Measurements from ENCODE around the gene ARL16. TPM values are rescaled to one million over a fixed set of nuclear protein-coding genes. Genes with fewer than 3 reads are reported as not detected.
"Not testable (repeated sequence)": the region's sequence is repeated elsewhere in the genome, so short reads cannot be mapped to it uniquely, and the experiment has no call there.

ARL16 gene
- total RNA-seq, 4 donors from 2014 or later = 19.1 to 34.3 (median 27.9) TPM

- H3K4me1 ChIP-seq; H3K27me3 ChIP-seq; H3K9me3 ChIP-seq; DNase-seq; intact Hi-C loops (cut with DNase I); H3K27ac ChIP-seq; H3K4me3 ChIP-seq: not testable (repeated sequence)
- TF ChIP-seq, protein P1, sequence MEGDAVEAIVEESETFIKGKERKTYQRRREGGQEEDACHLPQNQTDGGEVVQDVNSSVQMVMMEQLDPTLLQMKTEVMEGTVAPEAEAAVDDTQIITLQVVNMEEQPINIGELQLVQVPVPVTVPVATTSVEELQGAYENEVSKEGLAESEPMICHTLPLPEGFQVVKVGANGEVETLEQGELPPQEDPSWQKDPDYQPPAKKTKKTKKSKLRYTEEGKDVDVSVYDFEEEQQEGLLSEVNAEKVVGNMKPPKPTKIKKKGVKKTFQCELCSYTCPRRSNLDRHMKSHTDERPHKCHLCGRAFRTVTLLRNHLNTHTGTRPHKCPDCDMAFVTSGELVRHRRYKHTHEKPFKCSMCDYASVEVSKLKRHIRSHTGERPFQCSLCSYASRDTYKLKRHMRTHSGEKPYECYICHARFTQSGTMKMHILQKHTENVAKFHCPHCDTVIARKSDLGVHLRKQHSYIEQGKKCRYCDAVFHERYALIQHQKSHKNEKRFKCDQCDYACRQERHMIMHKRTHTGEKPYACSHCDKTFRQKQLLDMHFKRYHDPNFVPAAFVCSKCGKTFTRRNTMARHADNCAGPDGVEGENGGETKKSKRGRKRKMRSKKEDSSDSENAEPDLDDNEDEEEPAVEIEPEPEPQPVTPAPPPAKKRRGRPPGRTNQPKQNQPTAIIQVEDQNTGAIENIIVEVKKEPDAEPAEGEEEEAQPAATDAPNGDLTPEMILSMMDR (IDR thresholded peaks at IDR 0.05) = peak; percentile 21 to 81 (median 70)
- 29 to 32% methylated on average over 15 to 18 of the region's 18 CpGs for WGBS, 2 donors
- peaks cover 13 to 58% (median 31%) of the 10 kb centered on the region in 3 donors for H3K36me3 ChIP-seq
These were observed 7.9 kb downstream of the ARL16 start for GRCh38 chr17:81675515-81676221.

DNA sequence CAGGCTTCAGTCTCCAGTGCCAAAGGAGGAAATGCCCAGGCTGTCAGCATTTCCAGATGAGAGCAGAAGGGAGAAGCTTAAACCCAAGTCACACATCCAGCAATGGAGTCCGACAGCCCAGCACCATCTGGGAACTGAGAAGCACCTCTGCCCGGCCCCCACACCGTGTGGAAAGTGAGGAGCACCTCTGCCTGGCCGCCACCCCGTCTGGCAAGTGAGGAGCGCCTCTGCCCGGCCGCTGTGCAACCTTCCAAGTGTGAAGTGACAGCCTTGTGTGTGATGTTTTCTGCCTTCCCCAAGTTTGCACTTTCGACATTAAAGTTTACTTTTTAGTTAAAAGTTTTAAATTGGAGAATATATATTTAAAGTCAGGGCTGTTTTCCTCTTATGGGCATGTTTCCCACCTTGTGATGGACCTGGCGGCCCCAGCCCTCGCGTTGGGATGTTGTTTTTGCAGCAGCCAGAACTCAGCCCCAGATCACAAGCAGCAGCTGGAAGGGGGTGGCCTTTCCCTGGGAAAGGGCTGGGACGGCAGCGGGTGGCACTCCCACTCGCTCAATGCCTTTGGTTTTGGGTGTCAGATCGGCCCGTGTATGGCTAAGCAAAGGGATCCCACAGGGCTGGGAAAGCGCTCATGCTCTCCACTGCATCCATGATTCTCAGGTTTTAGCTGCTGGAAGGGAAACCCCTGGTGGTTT is 9.9 kb downstream of the ARL16 start:
- Histone ChIP-seq H3K36me3 (peaks cover 31 to 68% (median 49%) of the 10 kb centered on the region in 3 donors), H3K4me1 (peaks cover 0 to 11% (median 2%) of the 10 kb centered on the region in 3 donors), H3K27me3 (no peaks in the 10 kb centered on the region), H3K27ac (no peak overlapping the region), H3K4me3 (no peak overlapping the region), H3K9me3 (no peaks in the 10 kb centered on the region)
- no peak for TF ChIP-seq POLR2A (IDR thresholded peaks at IDR 0.05)
- TF ChIP-seq, protein P1 (IDR thresholded peaks at IDR 0.05) = no peak
- intact Hi-C loops (cut with DNase I) = no loop called here
- 68 to 79% methylated on average over 13 to 14 of the region's 18 CpGs for WGBS, 2 donors
- DNase-seq = no peak

GRCh38 chr17:81672954-81673353 is 10.6 kb downstream of the ARL16 start:
- H3K4me3 ChIP-seq = no peak overlapping the region
- WGBS, 2 donors = 88 to 93% methylated on average over 4 to 6 of the region's 16 CpGs
- no peak for TF ChIP-seq POLR2A (IDR thresholded peaks at IDR 0.05)
- TF ChIP-seq, protein P1 (IDR thresholded peaks at IDR 0.05) = no peak
- intact Hi-C loops (cut with DNase I) = no loop called here
- H3K4me1 ChIP-seq = peaks cover 5 to 19% (median 10%) of the 10 kb centered on the region in 3 donors
- H3K27me3 ChIP-seq = no peaks in the 10 kb centered on the region
- H3K9me3 ChIP-seq = no peaks in the 10 kb centered on the region
- peaks cover 31 to 72% (median 49%) of the 10 kb centered on the region in 3 donors for H3K36me3 ChIP-seq
- no peak overlapping the region for H3K27ac ChIP-seq
- DNase-seq = no peak

DNA sequence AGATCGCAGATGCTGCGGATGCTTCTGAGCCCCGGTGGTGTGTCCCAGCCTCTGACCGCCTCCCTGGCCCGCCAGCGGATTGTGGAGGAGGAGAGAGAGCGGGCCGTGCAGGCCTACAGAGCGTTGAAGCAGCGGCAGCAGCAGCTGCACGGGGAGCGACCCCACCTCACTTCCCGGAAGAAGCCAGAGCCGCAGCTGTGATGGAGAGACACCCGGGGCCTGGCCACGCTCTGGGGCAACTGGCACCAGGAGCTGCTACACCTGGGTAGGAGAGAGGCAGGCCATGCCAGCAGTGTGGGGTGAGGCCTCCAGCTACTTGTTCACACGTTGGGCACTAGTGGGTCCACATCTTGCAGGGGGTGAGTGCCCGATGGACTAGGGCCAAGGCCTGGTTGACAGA is 11.1 kb downstream of the ARL16 start:
- no peak for TF ChIP-seq POLR2A (IDR thresholded peaks at IDR 0.05)
- H3K4me3 ChIP-seq = no peak overlapping the region
- DNase-seq = no peak
- H3K27me3 ChIP-seq = no peaks in the 10 kb centered on the region
- intact Hi-C loops (cut with DNase I) = no loop called here
- H3K27ac ChIP-seq = no peak overlapping the region
- 60% methylated on average over 2 of the region's 18 CpGs; no CpG with 5 or more reads in 1 of the 2 donors for WGBS, 2 donors
- H3K36me3 ChIP-seq = peaks cover 31 to 72% (median 49%) of the 10 kb centered on the region in 3 donors
- H3K9me3 ChIP-seq = no peaks in the 10 kb centered on the region
- H3K4me1 ChIP-seq = peaks cover 10 to 24% (median 14%) of the 10 kb centered on the region in 3 donors

DNA sequence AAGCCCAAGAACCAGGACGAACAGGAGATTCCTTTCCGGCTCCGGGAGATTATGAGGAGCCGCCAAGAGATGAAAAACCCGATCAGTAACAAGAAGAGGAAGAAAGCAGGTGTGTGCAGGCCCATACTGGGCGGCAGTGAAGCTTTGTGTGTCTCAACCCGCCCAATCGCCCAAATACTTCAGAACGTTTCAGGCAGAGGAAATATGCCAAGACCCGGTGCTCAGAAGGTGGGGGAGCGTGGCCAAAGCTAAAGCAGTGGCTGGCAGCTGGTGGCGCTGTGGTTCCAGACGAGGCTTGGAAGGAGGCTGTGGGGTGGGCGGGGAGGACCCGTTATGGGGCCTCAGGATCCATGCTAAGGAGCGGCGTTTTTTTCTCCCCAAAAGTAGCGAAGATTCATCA is 15.8 kb downstream of the ARL16 start:
- DNase-seq = no peak
- WGBS, 2 donors = 38 to 58% methylated on average over 6 to 13 of the region's 18 CpGs
- Histone ChIP-seq H3K4me3 (peak overlapping the region; percentile 87 to 97 (median 91)), H3K27me3 (no peaks in the 10 kb centered on the region), H3K9me3 (no peaks in the 10 kb centered on the region), H3K4me1 (peaks cover 30 to 61% (median 42%) of the 10 kb centered on the region in 3 donors), H3K27ac (peak overlapping the region; percentile 79 to 98 (median 93)), H3K36me3 (peaks cover 31 to 60% (median 36%) of the 10 kb centered on the region in 3 donors)
- intact Hi-C loops (cut with DNase I) = no loop called here
- no peak for TF ChIP-seq POLR2A (IDR thresholded peaks at IDR 0.05)
- TF ChIP-seq, protein P1 (IDR thresholded peaks at IDR 0.05) = peak in 5 of 6 experiments; percentile 11 to 56 (median 30)

All from esophagus squamous epithelium (tissue), 5 donors.